ENCODE measurements around the gene UMAD1.
A peak's percentile ranks its signal among the peaks of the same experiment; 100 is the strongest.

Gene UMAD1

DNA sequence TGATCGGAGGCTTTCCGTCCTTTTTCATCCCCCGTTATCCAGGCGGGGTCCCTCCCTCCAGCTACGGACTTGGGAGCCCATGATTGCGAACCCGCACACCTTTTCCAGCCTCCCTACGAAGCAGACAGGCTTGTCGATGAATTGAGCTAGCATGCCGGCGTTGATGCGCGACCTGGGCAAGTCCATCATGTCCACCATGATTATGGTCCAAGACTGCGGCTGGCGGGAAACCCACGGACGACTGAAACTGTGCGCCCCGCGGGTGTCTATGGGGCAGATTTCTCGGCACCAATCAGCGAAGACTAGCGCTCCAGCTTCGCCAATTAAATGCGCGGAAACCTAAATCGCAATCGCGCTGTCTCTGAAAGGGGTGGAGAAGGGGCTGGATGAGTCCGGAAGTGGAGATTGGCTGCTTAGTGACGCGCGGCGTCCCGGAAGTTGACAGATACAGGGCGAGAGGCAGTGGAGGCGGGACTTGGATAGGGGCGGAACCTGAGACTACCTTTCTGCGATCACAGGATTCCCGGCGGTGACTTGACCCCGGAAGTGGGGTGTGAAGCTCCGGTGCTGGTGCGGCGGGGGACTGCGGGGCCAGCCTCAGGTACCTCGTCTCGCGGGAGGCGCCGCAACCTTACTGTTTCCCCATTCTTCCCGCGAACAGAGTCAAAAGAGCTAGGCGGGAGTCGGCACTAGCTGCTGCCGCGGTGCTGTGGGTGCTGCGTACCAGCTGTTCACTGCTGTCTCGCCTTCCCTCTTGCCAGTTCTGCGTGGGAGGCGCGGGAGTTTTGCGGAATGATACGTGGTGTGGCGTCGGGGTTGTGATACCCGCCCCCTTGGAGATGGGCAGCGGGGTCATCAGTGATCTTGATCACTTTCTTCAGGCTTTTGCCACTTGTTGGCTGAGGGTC, at the start of gene UMAD1:
Gene UMAD1 (plus strand): TSS at position 532 of the 908 bp plus-strand sequence. CDS start 32,620 bp downstream, outside the sequence.
- peak within 1 kb of the TSS; percentile 80 for H3K4me3 ChIP-seq (ENCODE audit: low read length, poor library complexity, severe bottlenecking)
- TF ChIP-seq EZH2phosphoT487 (IDR thresholded peaks at IDR 0.05; ENCODE audit: borderline replicate concordance) = no peak
- TF ChIP-seq, protein P1, sequence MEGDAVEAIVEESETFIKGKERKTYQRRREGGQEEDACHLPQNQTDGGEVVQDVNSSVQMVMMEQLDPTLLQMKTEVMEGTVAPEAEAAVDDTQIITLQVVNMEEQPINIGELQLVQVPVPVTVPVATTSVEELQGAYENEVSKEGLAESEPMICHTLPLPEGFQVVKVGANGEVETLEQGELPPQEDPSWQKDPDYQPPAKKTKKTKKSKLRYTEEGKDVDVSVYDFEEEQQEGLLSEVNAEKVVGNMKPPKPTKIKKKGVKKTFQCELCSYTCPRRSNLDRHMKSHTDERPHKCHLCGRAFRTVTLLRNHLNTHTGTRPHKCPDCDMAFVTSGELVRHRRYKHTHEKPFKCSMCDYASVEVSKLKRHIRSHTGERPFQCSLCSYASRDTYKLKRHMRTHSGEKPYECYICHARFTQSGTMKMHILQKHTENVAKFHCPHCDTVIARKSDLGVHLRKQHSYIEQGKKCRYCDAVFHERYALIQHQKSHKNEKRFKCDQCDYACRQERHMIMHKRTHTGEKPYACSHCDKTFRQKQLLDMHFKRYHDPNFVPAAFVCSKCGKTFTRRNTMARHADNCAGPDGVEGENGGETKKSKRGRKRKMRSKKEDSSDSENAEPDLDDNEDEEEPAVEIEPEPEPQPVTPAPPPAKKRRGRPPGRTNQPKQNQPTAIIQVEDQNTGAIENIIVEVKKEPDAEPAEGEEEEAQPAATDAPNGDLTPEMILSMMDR (conservative IDR thresholded peaks at IDR 0.05; ENCODE audit: low read length) = no peak
- H3K9me3 ChIP-seq (ENCODE audit: insufficient read depth, low read depth, low read length) = no peaks in the 10 kb centered on the region
- H4K20me1 ChIP-seq (ENCODE audit: insufficient read depth, low read length, poor library complexity, severe bottlenecking) = no peaks in the 10 kb centered on the region
- peaks cover 42% of the 10 kb centered on the region for H3K79me2 ChIP-seq (ENCODE audit: insufficient read depth, low read length)
- H3K9ac ChIP-seq (ENCODE audit: low read depth, low read length, poor library complexity, severe bottlenecking) = peak within 1 kb of the TSS; percentile 82
- H3K4me2 ChIP-seq (ENCODE audit: low read depth, low read length, poor library complexity, severe bottlenecking) = peak within 1 kb of the TSS; percentile 91
- H3K9me2 ChIP-seq (replicated peaks; ENCODE audit: low read depth, low read length) = no peaks in the 10 kb centered on the region
- no peaks in the 10 kb centered on the region for H3F3A ChIP-seq (ENCODE audit: low read depth)
- no peaks in the 10 kb centered on the region for H3K27me3 ChIP-seq (ENCODE audit: insufficient read depth, low read length, poor library complexity, severe bottlenecking)
- peaks cover 31% of the 10 kb centered on the region for H3K4me1 ChIP-seq (ENCODE audit: insufficient read depth, low read length, poor library complexity, severe bottlenecking)
- no peaks in the 10 kb centered on the region for H3K36me3 ChIP-seq (ENCODE audit: insufficient read depth, low read length)
- H2AFZ ChIP-seq (ENCODE audit: low read length) = peak within 1 kb of the TSS; percentile 86

DNA sequence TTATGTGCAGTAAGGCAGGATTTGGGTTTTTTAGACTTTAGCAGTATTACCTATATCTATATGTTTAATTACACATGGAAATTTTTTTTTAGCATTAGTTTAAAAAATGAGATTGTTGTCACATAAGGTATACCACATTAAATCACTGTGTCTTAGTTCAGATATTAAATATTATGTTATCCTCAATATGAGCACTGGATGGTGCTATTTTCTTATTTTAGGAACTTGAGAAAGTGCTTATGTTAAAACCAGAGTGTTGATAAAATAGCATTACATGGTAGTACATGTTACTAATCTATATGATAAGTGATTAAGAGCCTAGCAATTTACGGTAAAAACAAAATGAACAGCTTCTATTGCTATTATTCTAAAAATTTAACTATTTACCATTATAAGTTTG, 45.1 kb upstream of the UMAD1 start:
- Histone ChIP-seq H2AFZ (ENCODE audit: low read length) (no peak overlapping the region), H3F3A (ENCODE audit: low read depth) (no peaks in the 10 kb centered on the region), H3K4me3 (ENCODE audit: low read length, poor library complexity, severe bottlenecking) (no peak overlapping the region), H4K20me1 (ENCODE audit: insufficient read depth, low read length, poor library complexity, severe bottlenecking) (no peaks in the 10 kb centered on the region), H3K9me3 (ENCODE audit: insufficient read depth, low read depth, low read length) (no peaks in the 10 kb centered on the region), H3K27me3 (ENCODE audit: insufficient read depth, low read length, poor library complexity, severe bottlenecking) (no peaks in the 10 kb centered on the region), H3K4me1 (ENCODE audit: insufficient read depth, low read length, poor library complexity, severe bottlenecking) (peaks cover 8% of the 10 kb centered on the region), H3K36me3 (ENCODE audit: insufficient read depth, low read length) (peaks cover 13% of the 10 kb centered on the region; the same call in 1 of the 2 replicates), H3K4me2 (ENCODE audit: low read depth, low read length, poor library complexity, severe bottlenecking) (no peak overlapping the region), H3K79me2 (ENCODE audit: insufficient read depth, low read length) (no peaks in the 10 kb centered on the region), H3K9me2 (replicated peaks; ENCODE audit: low read depth, low read length) (no peaks in the 10 kb centered on the region), H3K9ac (ENCODE audit: low read depth, low read length, poor library complexity, severe bottlenecking) (no peak overlapping the region)
- TF ChIP-seq EZH2phosphoT487 (IDR thresholded peaks at IDR 0.05; ENCODE audit: borderline replicate concordance) = no peak
- TF ChIP-seq, protein P1 (conservative IDR thresholded peaks at IDR 0.05; ENCODE audit: low read length) = peak; percentile 71

DNA sequence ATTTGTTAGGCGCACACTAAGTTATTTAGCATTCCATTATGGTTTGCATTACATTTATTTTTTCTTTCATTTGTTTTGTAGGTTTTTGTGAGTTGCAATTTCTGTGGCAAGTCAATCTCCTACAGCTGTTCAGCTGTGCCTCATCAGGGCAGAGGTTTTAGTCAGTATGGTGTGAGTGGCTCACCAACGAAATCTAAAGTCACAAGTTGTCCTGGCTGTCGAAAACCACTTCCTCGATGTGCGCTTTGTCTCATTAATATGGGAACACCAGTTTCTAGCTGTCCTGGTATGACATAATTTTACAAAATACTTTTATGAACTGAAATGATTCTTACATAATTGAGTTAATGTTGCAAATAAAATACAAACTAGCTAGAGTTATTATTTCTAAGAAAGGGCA, 44.4 kb upstream of the UMAD1 start:
- TF ChIP-seq EZH2phosphoT487 (IDR thresholded peaks at IDR 0.05; ENCODE audit: borderline replicate concordance) = no peak
- TF ChIP-seq, protein P1 (conservative IDR thresholded peaks at IDR 0.05; ENCODE audit: low read length) = no peak
- H3K27me3 ChIP-seq (ENCODE audit: insufficient read depth, low read length, poor library complexity, severe bottlenecking) = no peaks in the 10 kb centered on the region
- H3K9me2 ChIP-seq (replicated peaks; ENCODE audit: low read depth, low read length) = no peaks in the 10 kb centered on the region
- peaks cover 7% of the 10 kb centered on the region for H3K4me1 ChIP-seq (ENCODE audit: insufficient read depth, low read length, poor library complexity, severe bottlenecking)
- H2AFZ ChIP-seq (ENCODE audit: low read length) = no peak overlapping the region
- H3K36me3 ChIP-seq (ENCODE audit: insufficient read depth, low read length) = peaks cover 13% of the 10 kb centered on the region; the same call in 1 of the 2 replicates
- no peak overlapping the region for H3K4me3 ChIP-seq (ENCODE audit: low read length, poor library complexity, severe bottlenecking)
- H3F3A ChIP-seq (ENCODE audit: low read depth) = no peaks in the 10 kb centered on the region
- H3K9me3 ChIP-seq (ENCODE audit: insufficient read depth, low read depth, low read length) = no peaks in the 10 kb centered on the region
- peak overlapping the region; percentile 16 for H3K9ac ChIP-seq (ENCODE audit: low read depth, low read length, poor library complexity, severe bottlenecking)
- no peak overlapping the region for H3K4me2 ChIP-seq (ENCODE audit: low read depth, low read length, poor library complexity, severe bottlenecking)
- H3K79me2 ChIP-seq (ENCODE audit: insufficient read depth, low read length) = no peaks in the 10 kb centered on the region
- H4K20me1 ChIP-seq (ENCODE audit: insufficient read depth, low read length, poor library complexity, severe bottlenecking) = no peaks in the 10 kb centered on the region
